HFFc6 (cell line): ENCODE results near the gene ADAM12. TPM values are rescaled to one million over a fixed set of nuclear protein-coding genes. Genes with fewer than 3 reads are reported as not detected.
"Not testable (repeated sequence)": the region's sequence is repeated elsewhere in the genome, so short reads cannot be mapped to it uniquely, and the experiment has no call there.

ENCODE experiments used
- DNase-seq: peaks from one replicate; pipeline ENCODE4 v3.0.0-alpha.2; 2018
- H3K27ac Mint-ChIP-seq: 2 replicates; pipeline ENCODE4 v1.8.0; 2020; ENCODE audit warnings: mild to moderate bottlenecking, mixed read lengths
- H3K27me3 Mint-ChIP-seq: 2 replicates; pipeline ENCODE4 v1.8.0; 2021; ENCODE audit warnings: mild to moderate bottlenecking, moderate library complexity, mixed read lengths; ENCODE audit not compliant: insufficient read depth
- H3K36me3 Mint-ChIP-seq: 2 replicates; pipeline ENCODE4 v1.8.0; 2021; ENCODE audit warnings: low read depth, mixed read lengths
- H3K4me1 Mint-ChIP-seq: 2 replicates; pipeline ENCODE4 v1.8.0; 2020; ENCODE audit warnings: low read depth, mixed read lengths
- H3K4me3 Mint-ChIP-seq: 2 replicates; pipeline ENCODE4 v1.8.0; 2020; ENCODE audit warnings: mild to moderate bottlenecking, moderate library complexity, mixed read lengths
- H3K9me3 Mint-ChIP-seq: 2 replicates; pipeline ENCODE4 v1.8.0; 2020; ENCODE audit warnings: mild to moderate bottlenecking, mixed read lengths
- CTCF ChIP-seq: fragments of 200-600 bp; sonication (generic); IDR thresholded peaks from 2 replicates; pipeline ENCODE4 v1.5.0; 2021; ENCODE audit warnings: antibody characterized with exemption, mild to moderate bottlenecking
- total RNA-seq, 6 experiments: library from RNA; stranded (reverse); fragmentation: NEBNext Ultra II Directional; extraction: Animal tissue kit (Norgen Biotek cat#: 25700); gene quantifications; 2 replicates in 1 of 6; 3 replicates in 5 of 6; pipeline ENCODE4 v1.2.3, GENCODE V29; 2021

The ADAM12 gene
- total RNA-seq, 6 experiments from 2014 or later: 7.5 to 12.5 (median 11.5) TPM

- Mint-ChIP-seq H3K4me3 (no peak overlapping the region), H3K27ac (no peak overlapping the region), H3K9me3 (peaks cover 15% of the 10 kb centered on the region), H3K36me3 (peaks cover 14% of the 10 kb centered on the region), H3K27me3 (peaks cover 4% of the 10 kb centered on the region; the same call in 1 of the 2 replicates), H3K4me1 (peaks cover 22% of the 10 kb centered on the region)
- no peak for TF ChIP-seq CTCF
- no peak for DNase-seq
Measured at GRCh38 chr10:126352453-126352852, 35.8 kb downstream of the ADAM12 start.

- H3K9me3 Mint-ChIP-seq: peaks cover under 1% of the 10 kb centered on the region
- H3K4me1 Mint-ChIP-seq: peaks cover 22% of the 10 kb centered on the region
- H3K27me3 Mint-ChIP-seq: peaks cover 7% of the 10 kb centered on the region; the same call in 1 of the 2 replicates
- H3K27ac Mint-ChIP-seq: peak overlapping the region; percentile 88
- no peak for DNase-seq
- TF ChIP-seq CTCF: no peak
- peaks cover 6% of the 10 kb centered on the region for H3K36me3 Mint-ChIP-seq
- no peak overlapping the region for H3K4me3 Mint-ChIP-seq
Measured at GRCh38 chr10:126351021-126351420, 37.3 kb downstream of the ADAM12 start.

- Mint-ChIP-seq H3K9me3 (no peaks in the 10 kb centered on the region), H3K27me3 (peaks cover 7% of the 10 kb centered on the region; the same call in 1 of the 2 replicates), H3K4me1 (peaks cover 22% of the 10 kb centered on the region), H3K4me3 (peak overlapping the region; percentile 57; the same call in 1 of the 2 replicates), H3K27ac (peak overlapping the region; percentile 88), H3K36me3 (peaks cover 6% of the 10 kb centered on the region; the same call in 1 of the 2 replicates)
- peak; percentile 94 for DNase-seq
- no peak for TF ChIP-seq CTCF
Measured at GRCh38 chr10:126350216-126350992, 37.9 kb downstream of the ADAM12 start.

DNA sequence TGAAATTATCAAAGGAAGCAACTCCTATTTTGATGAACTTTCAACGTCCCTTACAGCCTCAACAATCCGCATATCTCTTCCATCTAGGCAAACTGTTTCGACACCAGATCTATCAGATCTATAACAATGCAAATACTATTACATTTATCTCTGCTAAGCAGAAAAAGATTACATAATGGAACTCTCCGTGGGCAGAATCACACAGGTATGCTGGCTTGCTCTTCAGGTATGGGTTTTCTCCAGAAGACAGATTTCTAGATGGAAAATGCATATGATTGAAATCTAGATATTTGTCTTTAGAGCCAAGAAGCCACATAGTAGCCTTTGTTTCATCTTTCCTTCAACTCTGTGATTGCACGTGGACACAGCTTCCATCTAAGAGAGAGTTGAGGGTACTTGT lies 38.6 kb downstream of the ADAM12 start:
- Mint-ChIP-seq H3K36me3 (peaks cover 6% of the 10 kb centered on the region; the same call in 1 of the 2 replicates), H3K4me1 (peaks cover 22% of the 10 kb centered on the region), H3K27me3 (peaks cover 7% of the 10 kb centered on the region; the same call in 1 of the 2 replicates), H3K9me3 (no peaks in the 10 kb centered on the region), H3K27ac (peak overlapping the region; percentile 88), H3K4me3 (no peak overlapping the region)
- no peak for DNase-seq
- no peak for TF ChIP-seq CTCF

DNA sequence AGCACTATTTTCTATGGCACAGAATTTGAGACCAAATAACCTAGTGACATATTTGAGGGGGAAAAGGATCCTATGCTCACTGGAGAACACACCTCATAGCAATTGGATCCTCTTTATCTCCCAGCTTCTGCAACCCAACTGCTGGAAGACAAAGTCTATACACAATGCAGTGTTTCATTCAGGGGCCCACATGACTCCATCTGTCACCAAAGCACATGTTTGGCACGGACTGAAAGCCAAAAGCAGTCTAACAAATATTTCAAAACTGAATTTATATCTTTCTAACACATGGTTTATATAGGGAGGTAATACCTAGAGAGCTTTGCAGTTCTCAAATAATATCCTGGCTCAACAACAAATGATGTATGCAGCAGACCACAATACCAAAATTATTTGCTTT lies 39.2 kb downstream of the ADAM12 start:
- peaks cover 5% of the 10 kb centered on the region; the same call in 1 of the 2 replicates for H3K9me3 Mint-ChIP-seq
- no peak for DNase-seq
- peaks cover 10% of the 10 kb centered on the region; the same call in 1 of the 2 replicates for H3K36me3 Mint-ChIP-seq
- peaks cover 7% of the 10 kb centered on the region; the same call in 1 of the 2 replicates for H3K27me3 Mint-ChIP-seq
- H3K27ac Mint-ChIP-seq: no peak overlapping the region
- no peak for TF ChIP-seq CTCF
- no peak overlapping the region for H3K4me3 Mint-ChIP-seq
- peaks cover 22% of the 10 kb centered on the region for H3K4me1 Mint-ChIP-seq

GRCh38 chr10:126343496-126343895 lies 44.8 kb downstream of the ADAM12 start:
- DNase-seq, H3K27me3 Mint-ChIP-seq, H3K27ac Mint-ChIP-seq, H3K9me3 Mint-ChIP-seq, H3K4me1 Mint-ChIP-seq, H3K4me3 Mint-ChIP-seq: not testable (repeated sequence)
- peaks cover 10% of the 10 kb centered on the region; the same call in 1 of the 2 replicates for H3K36me3 Mint-ChIP-seq
